CD4-positive, CD25-positive, alpha-beta regulatory T cell (primary cell): ENCODE data around the gene ZC3H13. TPM values are rescaled to one million over a fixed set of nuclear protein-coding genes. Genes with fewer than 3 reads are reported as not detected.

Experiments
- ATAC-seq, 2 donors: fragments of 150-1000 bp; cut with Tn5 transposase; one replicate each; pipeline ENCODE4 v1.10.0; 2021; ENCODE audit warnings: low read depth in 2 of 2, moderate number of reproducible peaks in 2 of 2, moderate library complexity in 1 of 2
- DNase-seq, 3 donors: peaks; one replicate each; pipeline versions ENCODE4 v3.0.0 to v3.0.0-alpha.2; 2012 to 2022; ENCODE audit warnings: mixed read lengths in 1 of 3
- H3K27ac ChIP-seq: one replicate; pipeline ENCODE4 v1.7.0; 2013; ENCODE audit warnings: mild to moderate bottlenecking, low read length; ENCODE audit not compliant: insufficient read depth, poor library complexity, severe bottlenecking
- H3K27me3 ChIP-seq: one replicate; pipeline ENCODE4 v1.7.0; 2013; ENCODE audit warnings: low read length; ENCODE audit not compliant: control insufficient read depth, insufficient read depth
- H3K36me3 ChIP-seq: one replicate; pipeline ENCODE4 v1.7.0; 2013; ENCODE audit warnings: mild to moderate bottlenecking, low read length, moderate library complexity; ENCODE audit not compliant: control insufficient read depth, insufficient read depth
- H3K4me1 ChIP-seq: 2 replicates; pipeline ENCODE4 v1.7.0; 2013; ENCODE audit warnings: mild to moderate bottlenecking, low read length; ENCODE audit not compliant: insufficient read depth, control insufficient read depth, poor library complexity, severe bottlenecking
- H3K4me3 ChIP-seq: one replicate; pipeline ENCODE4 v1.7.0; 2013; ENCODE audit warnings: low read depth, mild to moderate bottlenecking, low read length, moderate library complexity
- H3K9me3 ChIP-seq, 2 experiments: 1 replicate in 1 of 2; 2 replicates in 1 of 2; pipeline ENCODE4 v1.7.0; 2013; ENCODE audit warnings: low read length in 2 of 2, mild to moderate bottlenecking in 1 of 2, moderate library complexity in 1 of 2; ENCODE audit not compliant: control insufficient read depth in 2 of 2
- H3K27ac Mint-ChIP-seq, 3 donors: one replicate each; pipeline ENCODE4 v1.8.0; 2020 to 2022; ENCODE audit warnings: mild to moderate bottlenecking in 3 of 3, mixed read lengths in 3 of 3, moderate library complexity in 2 of 3
- H3K27me3 Mint-ChIP-seq: one replicate; pipeline ENCODE4 v1.8.0; 2022; ENCODE audit warnings: mild to moderate bottlenecking, mixed read lengths
- H3K36me3 Mint-ChIP-seq: one replicate; pipeline ENCODE4 v1.8.0; 2020; ENCODE audit warnings: mixed read lengths
- H3K4me1 Mint-ChIP-seq, 4 donors: one replicate each; pipeline ENCODE4 v1.8.0; 2020 to 2022; ENCODE audit warnings: mixed read lengths in 4 of 4, mild to moderate bottlenecking in 1 of 4
- H3K4me3 Mint-ChIP-seq, 4 donors: one replicate each; pipeline ENCODE4 v1.8.0; 2020 to 2022; ENCODE audit warnings: mild to moderate bottlenecking in 4 of 4, mixed read lengths in 4 of 4, moderate library complexity in 3 of 4
- H3K9me3 Mint-ChIP-seq, 7 donors: one replicate each; pipeline ENCODE4 v1.8.0; 2020 to 2022; ENCODE audit warnings: mixed read lengths in 7 of 7, mild to moderate bottlenecking in 3 of 7, moderate library complexity in 2 of 7
- polyA plus RNA-seq, 4 donors: library from polyadenylated mRNA; unstranded; fragments of 300-500 nt; fragmentation: Illumina TruSeq; gene quantifications; one replicate each; pipeline ENCODE4 v1.2.3, GENCODE V29; 2021
- total RNA-seq: library from RNA; stranded (reverse); gene quantifications from one replicate; pipeline ENCODE4 v1.2.3, GENCODE V29; 2022

The ZC3H13 gene, protein sequence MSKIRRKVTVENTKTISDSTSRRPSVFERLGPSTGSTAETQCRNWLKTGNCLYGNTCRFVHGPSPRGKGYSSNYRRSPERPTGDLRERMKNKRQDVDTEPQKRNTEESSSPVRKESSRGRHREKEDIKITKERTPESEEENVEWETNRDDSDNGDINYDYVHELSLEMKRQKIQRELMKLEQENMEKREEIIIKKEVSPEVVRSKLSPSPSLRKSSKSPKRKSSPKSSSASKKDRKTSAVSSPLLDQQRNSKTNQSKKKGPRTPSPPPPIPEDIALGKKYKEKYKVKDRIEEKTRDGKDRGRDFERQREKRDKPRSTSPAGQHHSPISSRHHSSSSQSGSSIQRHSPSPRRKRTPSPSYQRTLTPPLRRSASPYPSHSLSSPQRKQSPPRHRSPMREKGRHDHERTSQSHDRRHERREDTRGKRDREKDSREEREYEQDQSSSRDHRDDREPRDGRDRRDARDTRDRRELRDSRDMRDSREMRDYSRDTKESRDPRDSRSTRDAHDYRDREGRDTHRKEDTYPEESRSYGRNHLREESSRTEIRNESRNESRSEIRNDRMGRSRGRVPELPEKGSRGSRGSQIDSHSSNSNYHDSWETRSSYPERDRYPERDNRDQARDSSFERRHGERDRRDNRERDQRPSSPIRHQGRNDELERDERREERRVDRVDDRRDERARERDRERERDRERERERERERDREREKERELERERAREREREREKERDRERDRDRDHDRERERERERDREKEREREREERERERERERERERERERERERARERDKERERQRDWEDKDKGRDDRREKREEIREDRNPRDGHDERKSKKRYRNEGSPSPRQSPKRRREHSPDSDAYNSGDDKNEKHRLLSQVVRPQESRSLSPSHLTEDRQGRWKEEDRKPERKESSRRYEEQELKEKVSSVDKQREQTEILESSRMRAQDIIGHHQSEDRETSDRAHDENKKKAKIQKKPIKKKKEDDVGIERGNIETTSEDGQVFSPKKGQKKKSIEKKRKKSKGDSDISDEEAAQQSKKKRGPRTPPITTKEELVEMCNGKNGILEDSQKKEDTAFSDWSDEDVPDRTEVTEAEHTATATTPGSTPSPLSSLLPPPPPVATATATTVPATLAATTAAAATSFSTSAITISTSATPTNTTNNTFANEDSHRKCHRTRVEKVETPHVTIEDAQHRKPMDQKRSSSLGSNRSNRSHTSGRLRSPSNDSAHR (N-terminal part only)
- total RNA-seq = 58.4 TPM
- polyA plus RNA-seq = 10 to 100 TPM; 23.7 to 28.2 (median 25.0) TPM

DNA sequence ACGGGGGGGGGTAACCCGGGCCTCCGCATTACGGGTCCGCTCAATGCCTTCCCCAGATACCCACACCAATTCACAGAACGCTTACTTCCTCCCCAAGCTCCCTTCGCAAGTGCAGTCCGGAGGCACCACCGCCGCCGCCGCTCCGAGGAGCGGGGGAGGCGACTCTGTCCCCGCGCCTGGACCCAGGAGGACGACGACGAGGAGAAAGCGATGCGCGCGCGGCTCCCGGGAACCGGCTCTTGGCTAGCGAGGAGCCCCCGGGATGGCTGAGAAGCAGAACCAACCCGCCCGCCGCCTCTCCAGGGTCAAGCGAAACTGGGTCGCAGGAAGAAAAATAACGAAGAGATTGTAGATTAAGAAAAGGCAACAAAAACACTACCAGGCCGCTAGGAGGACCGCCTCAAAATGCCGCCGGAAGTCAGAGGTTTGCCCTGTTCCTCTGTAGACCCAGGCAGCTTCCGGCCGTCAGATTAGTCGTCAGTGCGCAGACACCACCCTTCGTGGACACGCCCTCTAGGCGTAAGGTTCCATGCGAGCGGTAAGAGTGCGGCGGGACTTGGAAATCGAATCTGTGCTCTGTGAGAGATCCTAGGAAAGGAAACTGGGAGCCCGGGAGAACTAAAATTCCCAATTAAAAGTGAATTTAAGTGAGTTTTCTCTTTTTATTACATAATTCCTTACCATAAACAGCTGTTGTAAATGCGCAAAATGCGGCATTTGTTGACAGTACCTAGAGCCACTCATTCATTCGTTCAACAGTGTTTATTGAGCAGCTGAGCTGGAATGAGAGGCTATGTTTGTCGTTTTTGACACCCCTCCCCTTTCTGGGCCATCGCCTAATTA lies at the start of gene ZC3H13:
ZC3H13 (minus strand) TSS at position 428 of the 843 bp plus-strand sequence. CDS start 7,239 bp downstream, outside the sequence.
- H3K27me3 Mint-ChIP-seq = peaks cover 31% of the 10 kb centered on the region
- Histone ChIP-seq H3K36me3 (no peaks in the 10 kb centered on the region), H3K9me3 (no peaks in the 10 kb centered on the region), H3K4me1 (peaks cover 30% of the 10 kb centered on the region), H3K27me3 (peaks cover 12% of the 10 kb centered on the region), H3K4me3 (peak within 1 kb of the TSS; percentile 91), H3K27ac (peak within 1 kb of the TSS; percentile 97)
- ATAC-seq (peak; percentile 100), DNase-seq (peak; percentile 92 to 98 (median 93))
- H3K4me1 Mint-ChIP-seq = peaks cover 21 to 45% (median 33%) of the 10 kb centered on the region in 4 donors
- no peaks in the 10 kb centered on the region for H3K9me3 Mint-ChIP-seq
- peak within 1 kb of the TSS; percentile 92 to 96 (median 94) for H3K4me3 Mint-ChIP-seq
- peaks cover 3% of the 10 kb centered on the region for H3K36me3 Mint-ChIP-seq
- peak within 1 kb of the TSS; percentile 97 to 99 (median 98) for H3K27ac Mint-ChIP-seq

DNA sequence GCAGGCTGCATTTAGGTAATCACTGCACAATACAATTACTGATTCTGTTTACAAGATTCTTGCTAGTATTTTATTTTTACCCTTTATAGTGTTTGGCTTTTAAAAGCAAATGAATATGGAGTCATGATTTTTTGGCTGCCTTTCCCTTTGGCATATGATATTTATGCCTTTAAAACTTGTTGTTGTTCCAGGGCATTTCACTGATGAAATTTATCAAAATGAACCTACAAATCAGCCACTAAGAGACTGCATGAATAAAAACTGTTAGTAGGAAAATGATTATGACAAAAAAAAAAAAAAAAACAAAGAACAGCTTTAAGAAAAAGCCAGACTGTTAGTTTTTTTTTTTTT lies 49.7 kb upstream of the ZC3H13 start:
- H3K4me3 Mint-ChIP-seq = no peak overlapping the region
- no peak for ATAC-seq
- H3K27me3 ChIP-seq = peaks cover 10% of the 10 kb centered on the region
- no peak overlapping the region for H3K27ac Mint-ChIP-seq
- H3K36me3 Mint-ChIP-seq = no peaks in the 10 kb centered on the region
- H3K4me1 Mint-ChIP-seq = peaks cover 0 to 5% (median 2%) of the 10 kb centered on the region in 4 donors
- H3K27ac ChIP-seq = no peak overlapping the region
- no peak overlapping the region for H3K4me3 ChIP-seq
- H3K4me1 ChIP-seq = no peaks in the 10 kb centered on the region
- H3K27me3 Mint-ChIP-seq = peaks cover 54% of the 10 kb centered on the region
- no peaks in the 10 kb centered on the region for H3K36me3 ChIP-seq
- DNase-seq = no peak
- H3K9me3 Mint-ChIP-seq = peaks cover 0 to 3% (median 0%) of the 10 kb centered on the region in 7 donors
- no peaks in the 10 kb centered on the region for H3K9me3 ChIP-seq

DNA sequence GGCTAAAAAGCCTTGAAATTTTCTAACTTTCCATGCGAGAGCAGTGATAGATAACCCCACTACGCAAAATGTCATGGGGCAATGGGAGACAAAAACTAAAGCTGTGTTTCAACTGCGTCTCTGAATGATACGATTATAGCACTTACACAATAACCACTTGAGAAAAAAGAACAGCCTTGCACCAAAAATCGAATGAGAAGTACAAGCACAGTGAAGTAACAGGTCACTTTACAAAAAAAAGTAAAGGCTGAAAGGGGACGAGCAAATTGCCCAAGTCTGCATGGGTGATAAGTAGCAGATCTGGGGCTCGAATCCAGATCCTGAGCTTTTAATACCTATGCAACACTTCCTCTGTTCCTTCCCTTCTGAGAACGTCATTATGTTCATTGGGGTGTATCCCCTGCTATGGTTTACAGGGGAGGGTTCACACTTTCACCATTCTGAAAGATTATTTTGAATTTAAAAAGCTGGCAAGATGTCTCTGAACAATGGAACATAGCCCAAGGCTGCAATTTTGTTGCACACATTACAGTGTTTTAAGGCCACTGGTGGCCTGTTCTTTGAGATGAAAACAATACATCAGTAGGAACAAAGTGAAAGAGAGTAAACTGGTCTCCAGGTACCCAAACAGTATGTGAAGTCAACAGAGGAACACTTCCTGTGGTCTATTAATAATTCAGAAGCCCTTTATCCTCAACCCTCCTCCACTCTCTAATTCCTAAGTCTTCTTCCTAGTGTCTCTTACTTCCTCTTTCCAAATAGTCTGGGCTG lies 49.1 kb upstream of the ZC3H13 start:
- DNase-seq (no peak), ATAC-seq (no peak)
- Histone ChIP-seq H3K4me3 (no peak overlapping the region), H3K27ac (no peak overlapping the region), H3K27me3 (peaks cover 10% of the 10 kb centered on the region), H3K4me1 (no peaks in the 10 kb centered on the region), H3K9me3 (no peaks in the 10 kb centered on the region), H3K36me3 (no peaks in the 10 kb centered on the region)
- H3K27ac Mint-ChIP-seq = no peak overlapping the region
- H3K36me3 Mint-ChIP-seq = no peaks in the 10 kb centered on the region
- no peak overlapping the region for H3K4me3 Mint-ChIP-seq
- peaks cover 0 to 3% (median 0%) of the 10 kb centered on the region in 4 donors for H3K4me1 Mint-ChIP-seq
- peaks cover 48% of the 10 kb centered on the region for H3K27me3 Mint-ChIP-seq
- H3K9me3 Mint-ChIP-seq = peaks cover 0 to 3% (median 0%) of the 10 kb centered on the region in 7 donors

GRCh38 chr13:46101002-46101401 lies 48.5 kb upstream of the ZC3H13 start:
- peaks cover 0 to 3% (median 0%) of the 10 kb centered on the region in 7 donors for H3K9me3 Mint-ChIP-seq
- H3K27me3 Mint-ChIP-seq = peaks cover 44% of the 10 kb centered on the region
- H3K27ac ChIP-seq = no peak overlapping the region

GRCh38 chr13:46100191-46100815 lies 47.8 kb upstream of the ZC3H13 start:
- Mint-ChIP-seq H3K36me3 (no peaks in the 10 kb centered on the region), H3K27ac (no peak overlapping the region), H3K27me3 (peaks cover 44% of the 10 kb centered on the region), H3K9me3 (peaks cover 0 to 3% (median 0%) of the 10 kb centered on the region in 7 donors), H3K4me3 (no peak overlapping the region), H3K4me1 (peaks cover 0 to 5% (median 0%) of the 10 kb centered on the region in 4 donors)
- Histone ChIP-seq H3K9me3 (no peaks in the 10 kb centered on the region), H3K36me3 (no peaks in the 10 kb centered on the region), H3K4me3 (no peak overlapping the region), H3K27ac (no peak overlapping the region), H3K4me1 (no peaks in the 10 kb centered on the region), H3K27me3 (peaks cover 10% of the 10 kb centered on the region)
- DNase-seq = no peak
- ATAC-seq = no peak

More at GRCh38 chr13:46101002-46101401, 48.5 kb upstream of the ZC3H13 start:
- Histone ChIP-seq H3K36me3 (no peaks in the 10 kb centered on the region), H3K9me3 (no peaks in the 10 kb centered on the region), H3K27me3 (peaks cover 10% of the 10 kb centered on the region), H3K4me1 (no peaks in the 10 kb centered on the region), H3K4me3 (no peak overlapping the region)
- Mint-ChIP-seq H3K4me1 (peaks cover 0 to 5% (median 0%) of the 10 kb centered on the region in 4 donors), H3K27ac (no peak overlapping the region), H3K4me3 (no peak overlapping the region), H3K36me3 (no peaks in the 10 kb centered on the region)
- no peak for ATAC-seq
- DNase-seq = no peak

- Histone ChIP-seq H3K4me1 (no peaks in the 10 kb centered on the region), H3K27me3 (peaks cover 5% of the 10 kb centered on the region), H3K4me3 (no peak overlapping the region), H3K9me3 (no peaks in the 10 kb centered on the region), H3K36me3 (no peaks in the 10 kb centered on the region), H3K27ac (no peak overlapping the region)
- Mint-ChIP-seq H3K27ac (no peak overlapping the region), H3K4me3 (no peak overlapping the region), H3K36me3 (no peaks in the 10 kb centered on the region), H3K9me3 (peaks cover 0 to 1% (median 0%) of the 10 kb centered on the region in 7 donors), H3K27me3 (peaks cover 35% of the 10 kb centered on the region), H3K4me1 (peaks cover 0 to 5% (median 0%) of the 10 kb centered on the region in 4 donors)
- no peak for ATAC-seq
- DNase-seq = no peak
Measured at GRCh38 chr13:46097663-46098062, 45.1 kb upstream of the ZC3H13 start.
